VCaP (cell line): ENCODE results near the gene CLSTN2.

Experiments
- H3K27ac ChIP-seq: fragments of 450-650 bp; 2 replicates; pipeline ENCODE4 v1.5.1; 2017
- TF ChIP-seq, protein P1 (sequence below): fragments of 450-650 bp; conservative IDR thresholded peaks from 2 replicates; pipeline ENCODE4 v1.5.1; 2017; ENCODE audit warnings: mild to moderate bottlenecking, moderate library complexity

The CLSTN2 gene

DNA sequence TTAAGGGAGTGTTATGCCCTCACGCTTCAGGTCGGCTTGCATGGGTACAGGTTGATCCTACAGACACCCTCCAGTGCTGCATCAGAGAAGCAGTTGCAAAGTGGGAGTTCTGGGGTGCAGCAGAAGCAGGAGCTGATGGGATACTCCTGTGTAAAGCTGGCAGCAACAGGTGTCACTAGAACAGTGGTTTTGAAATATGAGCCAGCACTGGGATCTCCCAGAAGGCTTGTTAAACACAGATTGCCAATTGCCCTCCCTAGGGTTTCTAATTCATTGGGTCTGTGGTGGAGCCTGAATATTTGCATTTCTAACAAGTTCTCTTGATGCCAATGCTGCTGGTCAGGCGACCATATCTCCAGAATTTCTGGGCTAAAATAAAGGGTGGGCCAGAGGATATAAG is 350.4 kb downstream of the CLSTN2 start:
- TF ChIP-seq, protein P1, sequence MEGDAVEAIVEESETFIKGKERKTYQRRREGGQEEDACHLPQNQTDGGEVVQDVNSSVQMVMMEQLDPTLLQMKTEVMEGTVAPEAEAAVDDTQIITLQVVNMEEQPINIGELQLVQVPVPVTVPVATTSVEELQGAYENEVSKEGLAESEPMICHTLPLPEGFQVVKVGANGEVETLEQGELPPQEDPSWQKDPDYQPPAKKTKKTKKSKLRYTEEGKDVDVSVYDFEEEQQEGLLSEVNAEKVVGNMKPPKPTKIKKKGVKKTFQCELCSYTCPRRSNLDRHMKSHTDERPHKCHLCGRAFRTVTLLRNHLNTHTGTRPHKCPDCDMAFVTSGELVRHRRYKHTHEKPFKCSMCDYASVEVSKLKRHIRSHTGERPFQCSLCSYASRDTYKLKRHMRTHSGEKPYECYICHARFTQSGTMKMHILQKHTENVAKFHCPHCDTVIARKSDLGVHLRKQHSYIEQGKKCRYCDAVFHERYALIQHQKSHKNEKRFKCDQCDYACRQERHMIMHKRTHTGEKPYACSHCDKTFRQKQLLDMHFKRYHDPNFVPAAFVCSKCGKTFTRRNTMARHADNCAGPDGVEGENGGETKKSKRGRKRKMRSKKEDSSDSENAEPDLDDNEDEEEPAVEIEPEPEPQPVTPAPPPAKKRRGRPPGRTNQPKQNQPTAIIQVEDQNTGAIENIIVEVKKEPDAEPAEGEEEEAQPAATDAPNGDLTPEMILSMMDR: no peak
- H3K27ac ChIP-seq: no peak overlapping the region

DNA sequence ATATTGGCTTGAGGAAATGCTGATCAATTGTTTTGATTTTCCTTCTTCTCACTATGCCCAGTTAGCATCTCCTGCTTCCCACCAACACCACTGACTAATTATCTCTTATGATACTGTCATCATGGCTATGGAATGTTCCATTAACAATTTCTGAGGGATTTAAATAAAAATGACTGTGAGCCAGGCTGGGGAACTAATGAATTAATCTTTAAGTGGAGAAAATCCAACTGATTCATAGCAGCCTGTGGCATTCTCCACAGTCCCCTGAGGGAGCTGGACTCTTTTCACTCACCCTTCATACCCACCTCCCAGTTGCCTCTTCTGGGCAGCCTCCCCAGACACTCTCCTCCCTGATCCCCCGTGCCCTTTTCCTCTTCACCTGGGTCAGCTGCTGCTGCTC is 353.6 kb downstream of the CLSTN2 start:
- no peak overlapping the region for H3K27ac ChIP-seq
- TF ChIP-seq, protein P1: no peak

DNA sequence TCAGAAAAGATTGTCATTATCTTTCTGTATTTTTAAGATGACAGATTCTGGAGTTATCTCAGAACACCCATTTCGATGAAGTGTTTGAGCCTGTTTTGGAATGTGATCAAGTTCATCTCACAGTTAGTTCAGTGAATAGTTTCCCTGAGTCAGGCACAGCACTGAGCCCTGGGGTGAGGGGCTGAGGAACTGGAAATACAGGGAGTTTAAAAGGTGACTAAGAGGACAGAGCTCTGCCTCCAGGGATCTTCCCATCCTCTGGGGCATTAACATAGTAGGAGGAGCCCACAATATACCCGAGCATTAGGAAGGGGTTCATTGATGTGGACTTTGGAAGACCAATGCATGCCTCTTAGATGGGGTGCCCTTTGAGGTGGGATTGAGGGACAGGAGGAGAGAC is 355.1 kb downstream of the CLSTN2 start:
- no peak overlapping the region for H3K27ac ChIP-seq
- TF ChIP-seq, protein P1: no peak

DNA sequence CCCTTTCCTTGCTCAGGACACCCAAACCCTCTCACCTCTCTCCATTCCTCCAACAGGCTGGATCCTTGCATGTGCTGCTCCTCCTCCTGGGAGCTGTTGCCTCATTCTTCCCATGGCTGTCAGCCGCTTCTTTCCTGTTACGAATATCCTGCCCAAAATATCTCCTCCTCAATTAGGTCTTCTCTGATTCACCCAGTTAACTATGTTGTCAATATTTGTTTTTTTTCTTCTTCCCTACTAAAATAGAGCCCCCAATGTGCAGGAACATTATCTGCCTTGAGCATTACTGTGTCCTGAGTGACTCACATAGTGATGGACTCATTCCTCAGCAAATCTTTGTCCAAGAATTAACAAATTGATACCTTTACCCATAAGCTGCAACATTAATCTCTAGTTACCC is 357.2 kb downstream of the CLSTN2 start:
- TF ChIP-seq, protein P1: no peak
- H3K27ac ChIP-seq: no peak overlapping the region

DNA sequence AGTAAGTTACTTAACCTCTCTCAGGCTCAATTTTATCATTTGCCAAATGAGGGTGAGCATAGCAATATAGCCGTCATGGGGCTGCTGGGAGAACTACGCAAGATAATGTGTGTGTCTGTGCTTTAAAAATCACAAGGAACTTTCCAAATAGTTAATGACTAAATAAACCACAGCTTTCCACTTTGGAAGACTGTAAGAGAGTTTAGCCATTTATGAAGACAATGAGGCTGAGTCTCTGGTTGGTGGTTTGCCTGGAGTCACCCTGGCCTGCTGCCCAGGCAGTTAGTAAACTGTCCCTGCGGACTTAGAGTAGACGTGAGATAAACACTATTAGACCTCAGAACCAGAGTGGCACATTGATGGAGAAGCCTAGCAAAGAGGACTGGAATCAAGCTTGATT is 357.7 kb downstream of the CLSTN2 start:
- TF ChIP-seq, protein P1: no peak
- H3K27ac ChIP-seq: no peak overlapping the region

DNA sequence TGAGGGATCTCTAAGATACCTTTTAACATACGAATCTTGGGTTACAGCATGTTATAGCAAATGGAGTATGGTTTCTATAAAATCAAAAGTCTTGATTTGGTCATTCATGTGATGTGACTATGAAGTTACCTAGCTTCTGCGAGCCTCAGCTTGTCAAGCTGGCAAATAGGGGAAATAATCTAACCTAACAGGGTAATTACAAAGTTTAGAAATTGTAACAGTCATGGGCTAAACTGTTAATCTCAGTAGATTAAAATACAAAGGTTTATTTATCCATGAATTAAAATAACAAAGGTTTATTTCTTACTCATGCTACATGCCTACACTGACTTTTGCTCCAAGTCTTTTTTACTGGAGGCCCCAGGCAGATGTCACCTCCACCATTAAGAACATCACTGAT is 359.1 kb downstream of the CLSTN2 start:
- TF ChIP-seq, protein P1: no peak
- no peak overlapping the region for H3K27ac ChIP-seq

DNA sequence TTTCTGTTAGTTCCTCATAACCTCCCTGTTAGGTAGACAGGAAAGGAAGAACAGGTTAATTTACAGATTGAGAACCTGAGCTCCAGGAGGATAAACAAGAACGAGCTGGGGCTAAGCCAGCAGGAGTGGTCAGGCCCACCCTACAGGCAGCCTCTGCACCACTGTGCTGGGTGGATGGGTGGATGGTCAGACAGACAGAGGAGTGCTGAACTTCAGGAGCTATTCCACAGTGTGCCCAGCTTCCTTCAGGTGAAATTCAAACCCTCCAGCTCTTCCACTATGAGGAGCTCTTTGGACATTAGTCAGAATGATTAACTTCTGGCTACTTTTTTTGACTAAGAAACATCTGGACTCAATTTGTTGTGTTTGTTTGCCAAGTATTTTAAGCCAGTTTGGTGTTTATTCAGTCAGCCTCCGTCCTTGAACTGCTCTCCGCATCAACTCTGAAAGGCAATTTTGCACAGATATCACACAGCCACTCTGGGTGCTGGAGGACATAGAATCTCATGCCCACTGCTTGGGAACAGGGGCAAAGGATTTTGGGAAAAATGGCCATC is 361.9 kb downstream of the CLSTN2 start:
- TF ChIP-seq, protein P1: no peak
- H3K27ac ChIP-seq: no peak overlapping the region
